HEK293 (cell line): ENCODE results near the gene RNF13.
"Not testable (repeated sequence)": the region's sequence is repeated elsewhere in the genome, so short reads cannot be mapped to it uniquely, and the experiment has no call there.

Experiments
- CTCF ChIP-seq: fragments of 450-650 bp; formaldehyde crosslinking; IDR thresholded peaks from 2 replicates; pipeline ENCODE4 v1.5.1; 2016; ENCODE audit warnings: missing biosample characterization, missing genetic modification characterization
- TCF7L2 ChIP-seq: IDR thresholded peaks from 2 replicates; pipeline ENCODE4 v1.6.1; 2011; ENCODE audit warnings: low read depth, mild to moderate bottlenecking, inconsistent platforms, low read length, moderate library complexity, borderline replicate concordance
- ZBTB1 ChIP-seq: fragments of 450-650 bp; formaldehyde crosslinking; IDR thresholded peaks from 2 replicates; pipeline ENCODE4 v1.5.1; 2016; ENCODE audit warnings: missing biosample characterization, missing genetic modification characterization
- ZBTB11 ChIP-seq: fragments of 450-650 bp; formaldehyde crosslinking; conservative IDR thresholded peaks from 2 replicates; pipeline ENCODE4 v1.5.1; 2016; ENCODE audit warnings: low read depth, missing biosample characterization, missing genetic modification characterization
- ZBTB21 ChIP-seq: fragments of 450-650 bp; formaldehyde crosslinking; IDR thresholded peaks from 2 replicates; pipeline ENCODE4 v1.5.1; 2017; ENCODE audit warnings: missing biosample characterization, missing genetic modification characterization
- ZNF16 ChIP-seq: fragments of 450-650 bp; formaldehyde crosslinking; IDR thresholded peaks from 2 replicates; pipeline ENCODE4 v1.5.1; 2016; ENCODE audit warnings: low read depth, missing biosample characterization, missing genetic modification characterization
- ZNF366 ChIP-seq: fragments of 450-650 bp; formaldehyde crosslinking; conservative IDR thresholded peaks from 2 replicates; pipeline ENCODE4 v1.5.1; 2016; ENCODE audit warnings: missing biosample characterization, missing genetic modification characterization
- ZNF513 ChIP-seq: fragments of 450-650 bp; IDR thresholded peaks from 2 replicates; pipeline ENCODE4 v1.5.1; 2018; ENCODE audit warnings: missing biosample characterization, missing genetic modification characterization
- ZNF571 ChIP-seq: fragments of 450-650 bp; formaldehyde crosslinking; IDR thresholded peaks from 2 replicates; pipeline ENCODE4 v1.5.0; 2017; ENCODE audit warnings: missing biosample characterization, missing genetic modification characterization
- ZNF580 ChIP-seq: fragments of 450-650 bp; formaldehyde crosslinking; IDR thresholded peaks from 2 replicates; pipeline ENCODE4 v1.5.1; 2016; ENCODE audit warnings: missing biosample characterization, missing genetic modification characterization
- ZNF621 ChIP-seq: fragments of 450-650 bp; formaldehyde crosslinking; IDR thresholded peaks from 2 replicates; pipeline ENCODE4 v1.5.1; 2017; ENCODE audit warnings: missing biosample characterization, missing genetic modification characterization

- TF ChIP-seq ZNF16 (tag by site-specific recombination); ZBTB1 (tag by site-specific recombination); ZNF621; CTCF; ZBTB21 (tag by site-specific recombination); ZBTB11 (tag by site-specific recombination); ZNF580 (tag by site-specific recombination); ZNF366; ZNF571; ZNF513 (tag by site-specific recombination); TCF7L2: not testable (repeated sequence)
These were observed 26.5 kb downstream of the RNF13 start for GRCh38 chr3:149839469-149839868.
